Ovary (tissue), 3 donors: ENCODE results near the gene RYR3.

Source experiments
- EP300 ChIP-seq: sonication (generic); formaldehyde crosslinking; IDR thresholded peaks from one replicate; pipeline ENCODE4 v1.6.1; 2017; ENCODE audit warnings: antibody characterized with exemption
- POLR2A ChIP-seq: fragments of 450-650 bp; IDR thresholded peaks from one replicate; pipeline ENCODE4 v1.6.1; 2017; ENCODE audit warnings: antibody characterized with exemption, mild to moderate bottlenecking, moderate library complexity
- TF ChIP-seq, protein P1 (sequence below), 3 donors: fragments of 450-650 bp in 2 of 3; fragments of 200-600 bp in 1 of 3; IDR thresholded peaks; one replicate each; pipeline versions ENCODE4 v1.5.1 to v1.8.0; 2016 to 2022; ENCODE audit warnings: antibody characterized with exemption in 3 of 3, mild to moderate bottlenecking in 1 of 3
- donor health status: DM: no; HTN: no; CAD: no.

GRCh38 chr15:33425142-33425541 is 114.4 kb downstream of the RYR3 start:
- TF ChIP-seq, protein P1, sequence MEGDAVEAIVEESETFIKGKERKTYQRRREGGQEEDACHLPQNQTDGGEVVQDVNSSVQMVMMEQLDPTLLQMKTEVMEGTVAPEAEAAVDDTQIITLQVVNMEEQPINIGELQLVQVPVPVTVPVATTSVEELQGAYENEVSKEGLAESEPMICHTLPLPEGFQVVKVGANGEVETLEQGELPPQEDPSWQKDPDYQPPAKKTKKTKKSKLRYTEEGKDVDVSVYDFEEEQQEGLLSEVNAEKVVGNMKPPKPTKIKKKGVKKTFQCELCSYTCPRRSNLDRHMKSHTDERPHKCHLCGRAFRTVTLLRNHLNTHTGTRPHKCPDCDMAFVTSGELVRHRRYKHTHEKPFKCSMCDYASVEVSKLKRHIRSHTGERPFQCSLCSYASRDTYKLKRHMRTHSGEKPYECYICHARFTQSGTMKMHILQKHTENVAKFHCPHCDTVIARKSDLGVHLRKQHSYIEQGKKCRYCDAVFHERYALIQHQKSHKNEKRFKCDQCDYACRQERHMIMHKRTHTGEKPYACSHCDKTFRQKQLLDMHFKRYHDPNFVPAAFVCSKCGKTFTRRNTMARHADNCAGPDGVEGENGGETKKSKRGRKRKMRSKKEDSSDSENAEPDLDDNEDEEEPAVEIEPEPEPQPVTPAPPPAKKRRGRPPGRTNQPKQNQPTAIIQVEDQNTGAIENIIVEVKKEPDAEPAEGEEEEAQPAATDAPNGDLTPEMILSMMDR (IDR thresholded peaks at IDR 0.05), result no peak
- no peak for TF ChIP-seq EP300
- no peak for TF ChIP-seq POLR2A
